Effector memory CD4-positive, alpha-beta T cell (primary cell): ENCODE results near the gene CPZ.

ENCODE experiments used
- DNase-seq, 3 donors: peaks; one replicate each; pipeline ENCODE4 v3.0.0-alpha.2; 2020
- H3K27ac ChIP-seq: 2 replicates; pipeline ENCODE4 v1.7.0; 2013; ENCODE audit warnings: mild to moderate bottlenecking, low read length, moderate library complexity; ENCODE audit not compliant: insufficient read depth, poor library complexity, severe bottlenecking
- H3K27me3 ChIP-seq: replicated peaks from 2 replicates; pipeline ENCODE4 v1.7.0; 2013; ENCODE audit warnings: mild to moderate bottlenecking, low read length; ENCODE audit not compliant: insufficient read depth, control insufficient read depth, poor library complexity, severe bottlenecking
- H3K36me3 ChIP-seq: 2 replicates; pipeline ENCODE4 v1.7.0; 2013; ENCODE audit warnings: mild to moderate bottlenecking, low read length, moderate library complexity; ENCODE audit not compliant: control insufficient read depth, insufficient read depth
- H3K4me1 ChIP-seq: 2 replicates; pipeline ENCODE4 v1.7.0; 2013; ENCODE audit warnings: low read length, mild to moderate bottlenecking; ENCODE audit not compliant: control insufficient read depth, insufficient read depth, poor library complexity, severe bottlenecking
- H3K4me3 ChIP-seq: 2 replicates; pipeline ENCODE4 v1.7.0; 2013; ENCODE audit warnings: low read length, low read depth, mild to moderate bottlenecking; ENCODE audit not compliant: insufficient read depth, poor library complexity, severe bottlenecking
- H3K9me3 ChIP-seq: 2 replicates; pipeline ENCODE4 v1.7.0; 2013; ENCODE audit warnings: mild to moderate bottlenecking, low read length, moderate library complexity; ENCODE audit not compliant: control insufficient read depth

Gene CPZ

GRCh38 chr4:8556341-8557150 is 36.0 kb upstream of the CPZ start:
- H3K4me1 ChIP-seq, result no peaks in the 10 kb centered on the region
- H3K36me3 ChIP-seq, result no peaks in the 10 kb centered on the region
- no peak for DNase-seq
- H3K27ac ChIP-seq, result no peak overlapping the region
- H3K27me3 ChIP-seq, result no peaks in the 10 kb centered on the region
- no peaks in the 10 kb centered on the region for H3K9me3 ChIP-seq
- H3K4me3 ChIP-seq, result no peak overlapping the region

DNA sequence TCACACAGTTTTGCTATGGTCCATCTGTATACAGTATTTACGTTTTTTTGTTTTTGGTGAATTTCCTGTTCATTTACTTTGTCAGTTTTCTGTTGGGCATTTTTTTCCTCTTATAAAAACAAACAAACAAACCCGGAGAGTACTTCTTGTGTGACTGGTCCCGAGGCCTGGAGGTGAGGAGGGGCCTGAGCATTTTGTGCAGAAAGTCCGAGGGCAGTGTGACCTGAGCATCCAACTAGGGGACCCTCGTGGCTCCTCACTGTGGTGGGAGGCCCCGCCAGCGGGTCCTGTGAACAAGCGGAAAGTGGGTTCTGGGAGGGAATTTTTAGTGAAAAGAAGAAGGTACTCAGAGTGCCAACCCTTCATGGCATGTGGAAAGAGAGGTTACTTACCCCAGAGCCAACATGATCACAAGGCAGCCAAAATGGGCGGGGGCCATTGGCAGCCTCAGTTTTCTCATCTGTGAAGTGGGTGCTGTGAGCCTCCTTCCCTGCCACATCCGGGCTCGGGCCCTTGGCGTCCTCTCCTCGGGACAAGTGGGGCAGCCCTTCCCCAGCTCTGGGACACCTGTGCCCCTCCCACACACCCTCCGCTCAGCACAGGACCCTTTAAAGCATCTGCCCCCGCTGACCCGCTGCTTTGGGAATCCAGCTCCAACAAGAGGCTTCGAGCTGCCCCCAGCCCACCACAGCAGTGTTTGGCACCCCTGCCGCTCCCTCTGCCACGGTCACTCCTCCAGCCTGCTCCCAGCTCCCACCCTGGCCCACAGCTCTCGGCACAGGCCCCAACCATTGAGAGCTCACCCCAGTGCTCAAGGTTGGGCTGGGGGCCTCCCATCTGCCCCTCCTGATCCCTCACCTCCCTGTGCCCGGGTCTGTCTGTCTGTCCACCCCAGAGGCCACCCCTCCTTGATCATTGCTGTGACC is 35.2 kb upstream of the CPZ start:
- DNase-seq, result no peak
- Histone ChIP-seq H3K4me1 (no peaks in the 10 kb centered on the region), H3K36me3 (no peaks in the 10 kb centered on the region), H3K27ac (no peak overlapping the region), H3K4me3 (no peak overlapping the region), H3K27me3 (no peaks in the 10 kb centered on the region), H3K9me3 (no peaks in the 10 kb centered on the region)

DNA sequence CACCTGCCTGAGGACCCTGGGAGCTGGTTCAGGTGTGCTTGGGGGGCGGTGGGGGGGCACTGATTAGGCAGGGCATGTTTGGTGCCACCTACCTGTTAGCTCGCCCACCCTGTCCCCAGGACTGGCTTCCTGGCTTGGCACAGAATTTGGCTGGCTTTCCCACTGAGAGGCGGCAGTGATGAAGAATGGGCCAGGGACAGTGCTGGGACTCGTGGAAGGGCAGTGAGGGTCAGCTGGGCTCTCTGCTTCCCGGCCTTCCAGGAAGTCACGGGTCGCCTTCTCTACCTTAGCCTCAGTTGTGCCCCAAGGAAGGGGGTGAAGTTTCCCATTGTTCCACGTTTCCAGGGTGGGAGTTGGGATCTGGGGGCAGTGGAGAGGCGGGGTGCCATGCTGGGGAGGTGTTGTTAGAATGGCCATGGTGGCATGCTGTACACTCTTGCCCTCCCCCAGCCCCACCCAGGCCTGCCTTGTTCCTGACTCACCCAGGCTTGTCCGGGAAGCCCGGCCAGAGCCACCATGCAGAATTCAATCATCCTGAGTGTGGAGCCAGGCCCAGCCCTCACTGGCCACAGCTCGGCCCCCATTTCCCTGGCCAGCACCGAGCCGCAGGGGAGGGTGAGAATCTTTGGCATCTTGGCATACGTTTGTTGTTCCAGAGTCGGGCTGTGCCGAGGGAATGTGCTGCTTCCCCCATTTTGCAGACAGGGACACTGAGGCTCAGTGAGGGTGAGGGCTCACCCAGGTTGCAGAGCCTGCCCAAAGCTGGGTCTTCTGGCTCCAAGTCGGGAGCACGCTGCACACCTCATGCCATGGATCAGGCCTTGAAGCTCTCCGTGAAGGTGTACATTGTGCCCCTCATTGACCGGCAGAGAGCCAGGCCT is 34.2 kb upstream of the CPZ start:
- no peak for DNase-seq
- Histone ChIP-seq H3K27me3 (no peaks in the 10 kb centered on the region), H3K9me3 (no peaks in the 10 kb centered on the region), H3K4me3 (no peak overlapping the region), H3K4me1 (no peaks in the 10 kb centered on the region), H3K36me3 (no peaks in the 10 kb centered on the region), H3K27ac (no peak overlapping the region)

- no peaks in the 10 kb centered on the region for H3K4me1 ChIP-seq
- H3K4me3 ChIP-seq, result no peak overlapping the region
- no peak for DNase-seq
- H3K27ac ChIP-seq, result no peak overlapping the region
- H3K27me3 ChIP-seq, result no peaks in the 10 kb centered on the region
- no peaks in the 10 kb centered on the region for H3K36me3 ChIP-seq
- no peaks in the 10 kb centered on the region for H3K9me3 ChIP-seq
These were observed 33.6 kb upstream of the CPZ start for GRCh38 chr4:8559011-8559410.

DNA sequence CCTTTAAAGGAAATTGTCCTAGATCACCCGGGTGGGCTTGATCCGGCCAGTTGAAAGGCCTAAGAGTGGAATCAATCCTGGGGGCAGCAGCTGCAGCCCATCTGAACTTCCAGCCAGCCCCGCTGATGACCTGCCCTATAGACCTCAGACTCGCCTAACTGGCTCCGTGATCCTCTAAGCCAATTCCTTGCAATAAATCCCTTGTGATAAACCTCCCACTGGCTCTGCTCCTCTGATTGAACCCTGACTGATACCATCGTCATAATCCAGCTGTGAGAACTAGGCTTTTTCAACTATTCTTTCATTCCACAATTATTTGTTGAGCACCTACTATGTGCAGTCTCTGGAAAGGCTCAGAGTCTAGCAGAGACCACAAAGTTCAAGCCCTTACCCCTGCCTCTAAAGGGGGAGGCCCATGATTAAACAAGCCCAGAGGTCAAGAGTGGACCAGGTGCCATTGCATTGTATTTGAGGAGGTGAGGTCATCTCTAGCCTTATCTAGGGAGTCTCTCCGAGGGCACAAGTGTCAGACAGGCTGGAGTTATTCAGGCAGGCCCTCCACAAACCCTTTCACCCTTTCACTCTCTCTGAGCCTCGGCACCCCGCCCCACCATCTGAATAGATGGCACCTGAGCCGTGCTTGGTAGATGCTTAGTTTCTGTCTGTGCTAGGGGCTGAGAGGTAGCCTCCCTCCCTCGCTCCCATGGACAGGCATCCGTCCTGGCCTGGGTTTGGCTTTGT is 32.9 kb upstream of the CPZ start:
- no peaks in the 10 kb centered on the region for H3K27me3 ChIP-seq
- no peak overlapping the region for H3K27ac ChIP-seq
- DNase-seq, result no peak
- H3K4me3 ChIP-seq, result no peak overlapping the region
- H3K9me3 ChIP-seq, result no peaks in the 10 kb centered on the region
- H3K4me1 ChIP-seq, result no peaks in the 10 kb centered on the region
- H3K36me3 ChIP-seq, result no peaks in the 10 kb centered on the region

GRCh38 chr4:8560265-8561047 is 32.1 kb upstream of the CPZ start:
- no peaks in the 10 kb centered on the region for H3K27me3 ChIP-seq
- no peak overlapping the region for H3K4me3 ChIP-seq
- no peaks in the 10 kb centered on the region for H3K9me3 ChIP-seq
- no peaks in the 10 kb centered on the region for H3K36me3 ChIP-seq
- DNase-seq, result no peak
- H3K27ac ChIP-seq, result no peak overlapping the region
- H3K4me1 ChIP-seq, result no peaks in the 10 kb centered on the region

DNA sequence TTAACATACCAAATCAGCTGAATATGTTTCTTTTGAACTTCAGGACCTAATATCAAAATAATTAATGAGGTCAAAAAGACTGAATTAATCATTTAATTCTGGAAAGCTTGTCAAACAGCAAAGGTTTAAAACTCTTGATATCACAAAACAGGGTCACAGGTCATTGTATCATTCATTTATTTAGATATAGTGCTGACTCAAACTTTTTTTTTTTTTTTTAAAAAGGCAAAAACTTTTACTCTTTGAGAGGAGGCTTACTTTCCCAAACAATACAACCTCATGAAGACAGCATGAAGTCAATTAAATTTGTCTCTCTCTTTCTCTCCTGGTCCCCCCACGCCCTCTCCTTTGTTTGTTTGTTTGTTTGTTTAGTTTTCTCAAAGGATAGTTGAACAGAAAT is 28.0 kb upstream of the CPZ start:
- no peaks in the 10 kb centered on the region for H3K4me1 ChIP-seq
- no peaks in the 10 kb centered on the region for H3K9me3 ChIP-seq
- no peak overlapping the region for H3K27ac ChIP-seq
- no peak for DNase-seq
- H3K4me3 ChIP-seq, result no peak overlapping the region
- H3K36me3 ChIP-seq, result no peaks in the 10 kb centered on the region
- H3K27me3 ChIP-seq, result no peaks in the 10 kb centered on the region

- Histone ChIP-seq H3K27ac (no peak overlapping the region), H3K4me1 (no peaks in the 10 kb centered on the region), H3K27me3 (no peaks in the 10 kb centered on the region), H3K4me3 (no peak overlapping the region), H3K9me3 (no peaks in the 10 kb centered on the region), H3K36me3 (no peaks in the 10 kb centered on the region)
- DNase-seq, result no peak
These were observed 24.4 kb upstream of the CPZ start for GRCh38 chr4:8568068-8568668.
